ENCODE data around the gene ERFL.
"Not testable (repeated sequence)": the region's sequence is repeated elsewhere in the genome, so short reads cannot be mapped to it uniquely, and the experiment has no call there.

ERFL gene

DNA sequence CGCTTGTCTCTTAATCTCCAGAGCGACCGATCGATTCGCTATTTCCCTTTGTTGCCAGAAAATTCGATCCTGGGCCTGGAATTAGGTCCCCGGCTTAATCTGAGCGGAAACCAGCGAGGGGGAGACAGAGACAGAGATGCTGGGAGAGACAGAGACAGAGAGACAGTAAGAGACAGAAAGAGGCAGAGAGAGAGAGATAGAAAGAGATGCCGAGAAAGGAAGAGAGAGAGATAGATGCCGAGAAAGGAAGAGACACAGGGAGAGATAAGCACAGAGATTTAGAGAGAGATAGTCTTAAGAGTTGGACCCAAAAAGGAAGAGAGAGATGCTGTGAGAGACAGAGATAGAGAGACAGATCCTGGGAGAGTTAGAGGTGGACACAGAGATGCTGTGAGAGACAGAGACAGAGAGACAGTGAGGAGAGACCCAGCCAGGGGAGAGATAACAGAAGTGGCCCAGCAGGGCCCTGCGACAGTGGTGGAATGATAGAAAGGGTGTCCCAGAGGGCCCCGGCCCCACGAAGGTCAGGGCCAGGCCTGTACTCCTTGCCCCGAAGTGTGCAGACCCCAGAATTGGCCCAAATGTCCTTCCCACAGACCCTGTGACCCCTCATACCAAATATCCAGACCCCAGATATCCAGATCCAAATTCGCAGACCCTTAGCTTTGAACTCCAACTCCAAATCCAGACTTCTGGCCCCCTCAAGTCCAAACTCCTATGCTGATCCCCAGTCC, 1.3 kb downstream of the ERFL start:
- no peak for DNase-seq

DNA sequence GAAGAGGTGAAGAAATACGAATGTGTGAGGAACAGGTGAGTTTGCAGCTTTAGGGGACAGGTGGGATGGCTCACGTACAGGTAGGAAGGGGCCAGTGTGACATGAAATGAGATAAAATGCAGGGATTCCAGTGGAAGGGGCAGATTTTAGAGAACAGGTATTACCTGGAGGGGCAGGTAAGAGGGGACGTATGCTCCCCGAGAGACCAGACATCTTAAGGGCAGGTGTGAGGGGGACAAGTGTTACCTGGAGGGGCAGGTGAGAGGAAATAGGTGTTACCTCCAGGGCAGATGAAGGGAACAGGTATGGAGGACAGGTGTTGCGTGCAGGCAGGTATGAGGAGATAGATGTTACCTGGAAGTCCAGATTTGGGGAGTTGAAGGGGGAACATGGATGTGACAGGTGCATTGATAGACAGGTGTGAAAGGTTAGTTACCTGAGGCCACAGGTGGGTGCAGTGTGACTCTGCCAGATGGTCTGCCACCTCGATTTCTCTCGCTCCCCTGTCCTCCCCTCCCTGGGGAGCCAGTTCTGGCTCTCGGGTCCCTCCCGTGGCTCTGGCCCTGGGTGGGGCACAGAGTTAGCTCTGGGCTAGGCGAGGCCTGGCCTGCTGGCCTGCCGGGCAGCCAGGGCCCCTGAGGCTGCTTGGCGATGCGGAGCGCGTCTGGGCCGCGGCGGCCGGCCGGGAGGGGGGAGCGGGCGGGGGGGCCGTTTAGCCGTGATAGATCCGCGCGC, 2.1 kb downstream of the ERFL start:
- DNase-seq = no peak

DNA sequence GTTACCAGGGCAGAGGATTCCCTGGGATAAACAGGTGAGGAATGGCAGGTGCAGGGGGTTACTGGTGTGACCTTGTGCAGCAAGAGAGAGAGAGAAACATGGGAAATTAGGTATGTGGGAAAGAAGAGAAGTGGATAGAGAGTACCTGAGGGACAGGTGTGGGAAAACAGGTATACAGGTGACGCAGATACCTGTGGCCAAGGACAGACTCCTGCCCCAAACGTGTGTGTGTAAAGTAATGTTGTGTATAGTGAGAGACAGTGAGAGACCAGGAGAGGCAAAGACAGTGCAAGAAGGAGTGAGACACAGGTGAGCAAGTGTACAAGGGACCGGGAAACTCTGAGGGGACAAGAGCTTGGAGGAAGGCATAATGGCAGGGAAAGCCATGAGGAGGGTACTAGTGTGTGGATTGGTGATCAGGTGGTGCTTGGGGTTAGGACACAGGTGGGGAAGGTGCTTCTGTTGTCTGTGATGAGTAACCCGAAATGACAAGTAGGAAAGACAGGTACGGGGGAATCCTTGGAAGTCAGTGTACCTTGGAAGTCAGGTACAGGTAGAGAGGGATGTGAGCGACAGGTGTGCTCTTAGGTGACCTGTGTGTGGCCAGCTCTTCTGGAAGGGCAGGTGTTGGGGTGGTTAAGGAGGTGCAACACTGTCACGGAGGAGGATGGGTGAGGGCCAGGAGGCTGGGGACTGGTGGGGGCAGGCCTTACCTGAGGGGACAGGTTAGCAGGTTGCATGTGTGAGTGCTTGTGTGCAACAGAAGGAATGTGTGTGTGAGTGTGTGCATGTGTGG, 2.8 kb downstream of the ERFL start:
- DNase-seq = no peak

DNA sequence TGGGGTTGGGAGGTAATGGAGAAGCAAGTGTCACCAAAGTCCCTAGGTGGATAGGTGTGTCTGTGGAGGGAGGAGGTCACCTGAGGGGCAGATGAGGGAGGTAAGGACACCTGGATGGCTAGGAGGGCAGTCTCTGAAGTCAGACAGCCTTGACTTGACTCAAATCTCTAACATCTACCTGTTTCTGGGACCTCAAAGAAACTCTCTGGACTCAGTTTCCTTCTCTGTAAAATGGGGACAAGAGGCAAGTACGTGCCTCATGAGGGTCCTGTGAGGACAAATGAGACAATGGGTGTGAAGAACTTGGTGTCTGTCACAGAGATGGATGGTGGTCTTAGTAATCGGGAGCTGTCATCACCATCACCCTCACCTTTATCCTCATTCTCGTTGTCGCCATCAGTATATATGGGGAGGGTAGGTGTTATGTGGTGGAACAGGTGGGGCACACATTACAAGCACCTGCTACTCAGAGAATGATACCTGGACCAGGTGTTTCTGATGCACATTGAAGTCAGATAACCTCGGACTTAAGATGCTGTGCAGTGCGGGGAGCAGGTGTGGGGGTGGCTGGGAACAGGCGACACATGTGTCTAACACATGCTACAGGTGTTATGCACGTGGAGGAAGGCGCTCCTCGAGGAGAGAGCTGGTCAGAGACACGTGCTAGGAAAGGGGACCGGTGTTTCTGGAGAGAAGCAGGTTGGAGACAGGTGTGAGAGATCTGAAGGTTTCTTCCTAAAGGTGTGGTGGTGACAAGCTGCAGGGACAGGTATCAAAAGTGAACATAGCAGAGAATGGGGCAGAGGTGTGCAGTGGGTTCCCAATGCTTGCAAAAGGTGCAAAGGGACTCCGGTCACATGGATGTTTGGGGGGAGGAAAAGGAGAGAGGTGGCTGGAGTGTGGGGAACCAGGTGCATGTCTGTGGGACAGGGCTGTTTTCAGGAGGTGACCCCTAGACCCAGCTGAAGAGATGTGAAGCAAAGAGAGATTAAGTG, 3.8 kb downstream of the ERFL start:
- DNase-seq = no peak

DNA sequence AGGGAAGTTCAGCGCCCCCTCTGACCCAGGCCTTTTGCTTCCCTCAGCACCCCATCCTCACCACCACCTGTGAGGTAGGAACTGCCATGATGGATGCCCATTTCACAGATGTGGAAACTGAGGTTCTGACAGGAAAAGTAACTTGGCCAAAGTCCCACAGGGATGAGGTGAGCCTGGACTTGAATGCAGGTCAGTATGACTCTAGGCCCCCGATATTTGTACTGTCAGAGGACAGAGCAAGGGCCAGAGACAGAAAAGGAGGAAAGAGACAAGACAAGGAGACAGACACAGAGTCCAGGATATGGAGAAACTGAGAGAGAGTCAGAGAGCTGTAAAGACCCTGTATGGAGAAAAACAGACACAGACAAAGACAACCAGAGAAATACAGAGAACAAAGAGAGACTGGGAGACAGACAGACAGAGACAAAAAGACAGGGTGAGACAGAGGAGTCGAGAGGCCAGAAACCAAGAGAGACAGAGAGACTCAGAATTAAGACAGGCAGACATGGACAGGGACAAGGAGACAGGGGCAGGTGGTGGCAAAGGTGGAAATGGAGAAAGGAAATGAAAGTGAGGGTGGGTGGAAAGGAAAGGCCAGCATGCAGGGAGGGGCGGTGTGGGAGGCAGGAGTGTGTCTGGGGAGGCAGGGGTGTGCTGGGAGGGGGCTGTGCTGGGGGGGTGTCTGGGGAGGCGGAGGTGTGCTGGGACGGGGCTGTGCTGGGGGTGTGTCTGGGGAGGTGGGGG, 5.0 kb downstream of the ERFL start:
- no peak for DNase-seq

DNA sequence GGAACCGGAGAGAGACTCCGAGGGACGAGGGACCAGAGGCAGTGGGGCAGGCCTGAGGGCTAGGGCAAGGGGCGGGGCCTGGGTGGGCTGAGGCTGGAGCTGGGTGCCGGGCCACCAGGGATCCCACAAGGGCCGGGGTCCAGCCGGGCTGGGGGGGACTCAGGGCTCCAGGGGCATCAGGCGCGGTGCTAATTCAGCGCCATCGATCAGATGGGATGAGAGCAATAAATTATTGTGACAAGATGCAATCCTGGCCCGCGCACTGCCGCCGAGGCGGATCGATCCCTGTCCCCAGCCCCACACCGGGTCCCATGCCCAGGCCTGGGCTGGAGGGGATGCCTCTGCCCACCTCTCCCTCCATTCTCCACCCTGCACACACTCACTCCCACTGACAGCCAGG, 5.7 kb downstream of the ERFL start:
- no peak for DNase-seq

DNA sequence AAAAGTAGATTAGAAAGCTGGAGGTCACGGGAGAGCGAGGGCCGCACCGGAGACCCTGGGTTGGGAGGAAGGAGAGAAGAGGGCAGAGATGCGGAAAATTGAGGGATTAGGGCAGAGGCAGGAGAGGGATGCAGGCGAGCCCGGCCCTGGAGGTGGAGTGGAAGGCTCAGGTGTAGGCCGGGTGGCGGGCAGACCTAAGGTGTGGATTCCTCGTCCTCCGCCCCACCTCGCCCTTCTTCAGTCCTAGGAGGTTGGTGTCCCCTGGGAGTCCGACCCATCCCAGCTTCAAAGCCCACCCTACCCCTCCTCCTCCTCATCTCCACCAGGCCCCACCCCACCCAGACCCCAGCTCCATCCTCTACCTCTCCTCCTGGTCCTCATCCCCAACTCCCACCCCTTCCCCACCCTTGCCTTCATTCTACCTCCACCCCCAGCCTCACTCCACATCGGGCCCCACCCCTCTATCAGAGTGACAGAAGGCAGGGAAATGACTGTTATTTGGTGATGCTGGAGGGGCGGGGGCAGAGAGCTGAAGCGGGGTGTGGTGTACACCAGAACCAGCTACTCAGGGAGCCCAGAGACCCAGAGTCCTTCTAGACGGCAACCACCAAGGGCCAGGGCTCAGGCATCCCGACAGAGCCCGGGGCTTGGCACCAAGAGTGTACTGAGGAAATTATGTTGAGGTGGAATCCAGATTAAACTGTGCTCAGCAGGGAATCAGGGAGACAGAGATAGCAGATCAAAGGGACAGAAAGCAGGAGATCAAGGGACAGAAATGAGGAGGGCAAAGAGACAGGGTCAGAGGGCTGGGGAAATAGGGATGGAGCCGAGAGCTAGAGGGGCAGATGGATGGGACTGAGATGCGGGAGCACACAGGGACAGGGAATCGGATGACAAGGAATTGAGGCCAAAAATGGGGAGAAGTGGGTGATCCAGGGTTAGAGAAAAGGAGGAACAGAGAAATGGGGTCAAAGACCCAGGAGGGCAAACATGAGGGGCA, 6.4 kb downstream of the ERFL start:
- no peak for DNase-seq

DNA sequence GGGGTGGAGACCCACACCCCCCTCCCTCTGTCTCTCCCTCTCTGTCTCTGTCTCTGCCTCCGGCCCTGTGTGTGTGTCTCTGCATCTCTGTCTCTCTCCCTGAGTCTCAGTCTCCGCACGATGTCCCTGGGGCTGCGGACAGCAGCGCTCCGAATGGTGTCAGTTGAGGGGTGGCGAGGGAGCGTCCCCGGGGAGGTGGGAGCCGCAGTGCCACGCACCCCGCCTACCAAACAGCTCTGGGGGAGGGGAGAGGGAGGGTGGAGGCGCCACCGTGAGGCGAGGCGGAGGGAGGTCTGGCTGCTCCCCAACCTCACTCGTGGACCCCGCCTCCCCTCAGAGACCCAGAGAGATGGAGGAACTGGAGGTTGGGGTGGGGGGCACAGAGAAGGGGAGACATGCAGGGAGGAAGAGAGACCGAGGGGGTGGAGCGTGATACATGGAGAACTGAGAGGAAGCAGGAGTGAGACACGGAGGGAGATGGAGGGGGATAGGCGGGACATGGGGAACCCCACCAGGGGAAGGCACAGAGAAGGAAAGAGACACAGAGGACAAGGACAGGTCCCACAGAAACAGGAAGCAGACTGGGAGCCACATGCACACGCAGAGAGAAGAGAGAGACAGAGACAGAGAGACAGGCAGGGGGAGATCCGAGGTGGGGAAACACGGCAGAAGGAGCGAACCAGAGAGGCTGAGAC, 7.2 kb downstream of the ERFL start:
- DNase-seq = no peak

DNA sequence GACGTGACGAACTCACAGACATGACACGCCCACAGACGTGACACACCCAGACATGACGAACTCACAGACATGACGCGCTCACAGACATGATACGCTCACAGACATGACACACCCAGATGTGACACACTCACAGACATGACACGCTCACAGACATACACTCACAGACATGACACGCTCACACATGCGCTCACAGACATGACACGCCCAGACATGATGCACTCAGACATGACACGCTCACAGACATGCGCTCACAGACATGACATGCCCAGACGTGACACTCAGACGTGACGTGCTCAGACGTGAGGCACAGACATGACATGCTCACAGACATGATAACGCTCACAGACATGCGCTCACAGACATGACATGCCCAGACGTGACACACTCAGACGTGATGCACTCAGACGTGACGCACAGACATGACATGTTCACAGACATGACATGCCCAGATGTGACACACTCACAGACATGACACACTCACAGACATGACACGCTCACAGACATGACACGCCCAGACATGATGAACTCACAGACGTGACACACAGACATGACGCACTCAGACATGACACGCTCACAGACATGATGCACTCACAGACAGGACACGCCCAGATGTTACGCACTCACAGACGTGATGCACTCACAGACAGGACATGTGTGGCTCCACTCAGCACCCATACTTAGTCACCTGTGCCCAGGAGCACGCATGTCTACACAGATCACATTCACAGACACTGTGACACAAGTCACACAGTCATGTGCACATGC, 8.1 kb downstream of the ERFL start:
- DNase-seq = no peak

DNA sequence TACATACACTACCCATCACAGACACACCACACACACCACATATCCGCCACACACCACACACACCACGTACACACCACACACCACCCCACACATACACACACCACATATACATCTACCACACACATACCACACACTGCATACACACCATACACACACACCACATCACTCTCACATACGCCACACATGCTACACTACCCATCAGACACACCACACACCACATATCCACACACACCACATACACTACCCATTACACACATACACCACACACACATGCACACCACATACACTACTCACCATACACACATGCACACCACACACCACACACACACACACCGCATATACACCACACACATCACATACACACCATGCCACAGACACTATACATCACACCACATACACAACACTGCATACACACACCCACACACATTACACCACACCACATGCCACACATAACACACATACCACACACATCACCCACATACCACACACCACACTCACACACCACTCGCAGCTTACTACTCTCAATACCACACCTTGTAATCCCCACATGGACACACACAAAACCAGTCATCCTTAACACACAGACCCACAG, 9.5 kb downstream of the ERFL start:
- DNase-seq = no peak

DNA sequence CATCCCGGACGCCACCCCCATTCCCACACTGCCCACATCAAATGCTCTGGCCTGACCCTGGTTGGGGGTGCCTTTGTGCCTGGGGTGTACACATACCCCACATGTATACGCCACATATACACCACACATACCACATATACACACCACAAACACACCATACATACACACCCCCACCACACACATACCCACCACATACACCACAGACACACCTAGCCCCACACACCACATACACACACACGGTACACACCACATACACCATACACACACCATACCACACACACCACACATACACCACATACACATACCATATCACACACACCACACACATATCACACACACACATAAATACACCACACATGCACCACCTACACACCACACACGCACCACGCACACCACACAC, 10.2 kb downstream of the ERFL start:
- no peak for DNase-seq

DNA sequence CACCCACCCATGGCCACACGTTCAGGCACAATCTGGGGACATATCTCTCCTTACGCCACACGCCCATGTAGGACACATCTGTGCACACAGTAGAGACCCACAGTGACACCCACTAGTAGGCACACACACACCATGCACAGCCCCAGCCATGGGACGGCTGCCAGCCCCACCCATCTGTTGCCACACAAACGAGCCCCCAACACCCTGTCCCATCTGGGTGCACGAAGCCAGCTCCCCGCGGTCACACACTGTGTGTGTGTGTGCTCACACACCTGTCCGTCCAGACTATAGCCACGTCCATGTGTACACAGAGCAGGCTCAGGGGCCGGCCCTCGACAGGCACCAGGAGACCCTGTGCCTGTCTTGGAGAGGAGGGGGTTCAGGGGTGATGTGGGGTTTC, 10.6 kb downstream of the ERFL start:
- no peak for DNase-seq

DNA sequence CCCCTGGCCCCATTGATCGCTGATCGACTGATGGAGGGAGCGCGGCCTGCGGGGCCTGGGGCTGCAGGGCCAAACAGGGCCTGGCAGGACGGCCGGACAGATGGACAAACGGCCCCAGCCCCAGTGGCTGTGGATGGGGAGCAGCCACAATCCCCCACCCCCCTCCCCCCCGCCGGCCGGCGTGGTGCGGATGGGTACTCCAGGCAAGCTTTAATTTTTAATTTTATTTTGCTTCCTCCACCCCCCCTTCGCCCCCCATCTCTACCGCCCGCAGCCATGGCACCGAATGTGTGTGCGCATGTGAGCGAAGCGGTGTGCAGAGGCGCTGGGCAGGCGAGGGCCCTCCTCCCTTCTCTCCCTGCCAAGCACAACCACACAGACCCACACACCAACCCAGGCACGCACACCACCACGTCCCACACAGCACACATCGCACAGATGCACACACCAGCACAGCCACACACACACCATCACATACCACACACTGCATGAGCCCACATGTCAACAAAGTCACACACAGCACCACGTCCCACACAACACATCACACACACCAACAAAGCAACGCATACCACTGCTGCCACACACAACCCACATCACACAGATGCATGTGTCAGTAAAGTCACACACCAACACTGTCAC, 12.4 kb downstream of the ERFL start:
- DNase-seq = no peak

DNA sequence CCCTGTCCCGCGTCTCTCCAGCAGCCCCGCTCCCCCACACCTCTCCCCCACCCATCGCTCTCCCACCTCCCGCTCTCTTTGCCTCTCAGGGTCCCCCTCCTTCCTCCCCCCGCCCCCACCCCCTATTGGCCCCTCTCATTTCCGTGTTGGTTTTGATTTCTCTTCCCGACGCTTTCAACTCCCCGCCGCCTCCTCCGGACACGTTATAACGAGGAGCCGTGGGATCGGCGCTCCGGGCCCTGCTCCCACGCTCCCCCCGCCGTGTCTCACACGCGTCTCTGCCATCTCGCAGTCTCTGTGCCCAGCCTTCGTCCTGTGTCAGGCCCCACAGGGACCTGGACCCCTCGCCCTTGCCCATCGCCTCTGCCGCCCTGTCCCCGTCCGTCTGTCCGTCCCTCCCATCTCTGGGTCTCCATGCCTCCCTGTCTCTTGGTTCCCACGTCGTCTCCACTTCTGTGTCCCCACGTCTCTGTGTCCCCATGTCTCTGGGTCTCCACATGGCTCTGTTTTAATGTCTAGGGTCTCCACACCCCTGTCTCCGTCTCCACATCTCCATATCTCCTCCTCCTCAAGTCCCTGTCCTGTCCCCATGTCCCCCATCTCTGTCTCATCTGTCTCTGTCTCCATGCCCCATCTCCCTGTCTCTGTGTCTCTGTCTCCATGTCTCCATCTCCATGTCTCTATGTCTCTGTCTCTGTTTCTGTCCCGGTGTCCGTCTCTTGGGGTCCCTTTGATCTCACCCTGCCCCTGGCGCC, 13.1 kb downstream of the ERFL start:
- no peak for DNase-seq

DNA sequence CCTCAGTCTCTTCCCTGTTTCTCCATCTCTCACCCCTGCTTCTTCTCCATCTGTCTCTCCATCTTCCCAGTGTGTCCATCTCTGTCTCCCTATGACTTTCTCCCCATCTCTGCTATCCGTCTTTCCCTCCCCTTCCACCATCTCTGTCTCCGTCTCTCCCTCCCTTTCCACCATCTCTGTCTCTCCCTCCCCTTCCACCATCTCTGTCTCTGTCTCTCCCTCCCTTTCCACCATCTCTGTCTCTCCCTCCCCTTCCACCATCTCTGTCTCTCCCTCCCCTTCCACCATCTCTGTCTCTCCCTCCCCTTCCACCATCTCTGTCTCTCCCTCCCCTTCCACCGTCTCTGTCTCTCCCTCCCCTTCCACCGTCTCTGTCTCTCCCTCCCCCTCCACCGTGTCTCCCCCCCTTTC, 13.8 kb downstream of the ERFL start:
- not testable (repeated sequence) for DNase-seq

DNA sequence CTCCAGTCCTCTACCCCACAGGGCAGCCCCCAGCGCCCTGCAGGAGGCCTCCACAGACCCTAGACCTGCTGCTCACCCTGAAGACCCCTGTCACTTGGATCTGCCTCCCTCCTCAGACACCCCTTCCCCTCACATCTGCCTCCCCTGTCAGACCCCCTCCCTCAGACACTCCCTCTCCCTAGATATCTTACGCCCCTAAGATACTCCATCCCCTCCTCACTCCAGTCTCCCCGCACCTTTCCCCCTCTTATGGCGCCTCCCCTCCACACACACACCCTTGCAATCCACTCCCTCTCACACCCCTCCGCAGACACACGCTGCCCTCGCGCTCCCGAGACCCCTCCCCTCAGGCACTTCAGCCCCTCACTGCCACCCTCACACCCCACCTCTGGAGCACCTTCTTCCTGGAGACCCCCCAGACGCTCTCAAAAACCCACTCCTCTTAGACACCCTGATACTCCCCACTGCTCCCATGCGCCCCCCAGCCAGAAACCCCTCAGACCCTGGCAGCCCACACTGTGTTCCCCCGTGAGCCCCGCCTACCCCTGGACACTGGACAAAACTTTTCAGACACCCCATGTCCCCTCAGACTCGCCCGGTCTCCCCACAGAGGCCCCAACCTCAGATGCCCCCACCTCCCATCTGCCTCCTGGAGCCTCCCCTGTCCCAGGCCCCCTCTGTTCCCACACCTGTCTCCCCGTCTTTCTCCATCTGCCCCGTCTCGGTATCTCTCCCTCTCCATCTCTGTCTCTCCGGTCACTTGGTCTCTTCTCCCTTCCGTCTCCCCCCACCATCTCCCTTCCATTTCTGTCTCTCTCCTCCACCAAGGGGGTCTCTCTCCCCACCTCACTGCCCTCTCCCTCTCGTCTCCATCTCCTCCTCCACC, 14.5 kb downstream of the ERFL start:
- no peak for DNase-seq

Measured in stimulated activated CD4-positive, alpha-beta T cell treated with anti-CD3 and anti-CD28 coated beads, Interleukin-4, amount 100 ng/mL, for 1 hour (primary cell).